Astrocyte of the spinal cord (primary cell): ENCODE results near the gene SLPI.

ENCODE experiments used
- DNase-seq: peaks from one replicate; pipeline ENCODE4 v3.0.0; 2011; ENCODE audit warnings: low read depth, low spot score
- H3K4me3 ChIP-seq: 2 replicates; pipeline ENCODE4 v1.5.1; 2011; ENCODE audit warnings: low read depth, mild to moderate bottlenecking, low read length, moderate library complexity
- CTCF ChIP-seq: IDR thresholded peaks from 2 replicates; pipeline ENCODE4 v1.5.1; 2012; ENCODE audit warnings: low read depth, mild to moderate bottlenecking, low read length, inconsistent platforms
- in situ Hi-C: cut with HindIII; loops from 2 replicates; pipeline ENCODE4 v1.10.0; 2017; ENCODE audit warnings: low sequenced_read_pairs

SLPI gene

GRCh38 chr20:45289942-45290676 lies 35.7 kb upstream of the SLPI start:
- TF ChIP-seq CTCF = no peak
- in situ Hi-C loops = no loop called here
- DNase-seq = no peak
- H3K4me3 ChIP-seq = no peak overlapping the region

DNA sequence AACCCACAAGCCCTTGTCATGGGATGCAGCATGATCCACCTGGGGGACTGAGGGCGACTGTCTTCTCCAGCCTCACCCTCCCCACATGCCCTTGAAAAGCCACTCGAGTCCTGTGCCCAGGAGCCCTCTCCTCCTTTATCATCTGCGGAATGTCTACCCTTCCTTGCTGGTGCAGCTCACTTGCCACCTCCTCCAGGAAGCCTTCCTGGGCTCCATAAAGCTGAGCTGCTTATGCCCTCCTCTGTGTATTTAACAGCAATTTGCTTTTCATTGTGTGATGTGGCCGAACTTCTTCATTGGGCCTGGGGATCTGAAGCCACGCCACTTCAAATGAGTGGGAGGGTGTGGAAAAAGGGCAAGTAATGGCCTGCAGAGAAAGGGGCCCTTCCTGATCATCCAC lies 34.5 kb upstream of the SLPI start:
- in situ Hi-C loops = no loop called here
- H3K4me3 ChIP-seq = no peak overlapping the region
- no peak for DNase-seq
- TF ChIP-seq CTCF = no peak

DNA sequence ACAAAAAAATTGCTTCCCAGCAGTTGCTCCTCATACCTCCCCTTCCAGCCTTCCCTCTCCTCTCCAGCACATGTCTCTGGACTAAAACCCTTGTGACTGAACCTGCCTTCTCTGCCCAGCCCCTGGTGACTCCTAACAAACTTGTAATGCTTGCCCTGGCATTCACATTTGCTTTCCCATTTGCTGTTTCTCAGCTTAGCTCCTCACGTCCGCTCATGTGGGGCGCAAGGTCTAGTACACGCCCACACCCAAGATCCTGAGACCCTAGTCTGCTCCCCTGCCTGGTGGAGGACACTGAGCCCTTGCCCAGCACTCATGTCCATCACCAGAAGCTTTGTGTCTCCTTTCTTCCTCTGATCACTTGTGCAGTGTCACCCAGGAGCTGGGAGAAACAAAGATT lies 34.0 kb upstream of the SLPI start:
- in situ Hi-C loops = no loop called here
- DNase-seq = no peak
- no peak overlapping the region for H3K4me3 ChIP-seq
- TF ChIP-seq CTCF = no peak

DNA sequence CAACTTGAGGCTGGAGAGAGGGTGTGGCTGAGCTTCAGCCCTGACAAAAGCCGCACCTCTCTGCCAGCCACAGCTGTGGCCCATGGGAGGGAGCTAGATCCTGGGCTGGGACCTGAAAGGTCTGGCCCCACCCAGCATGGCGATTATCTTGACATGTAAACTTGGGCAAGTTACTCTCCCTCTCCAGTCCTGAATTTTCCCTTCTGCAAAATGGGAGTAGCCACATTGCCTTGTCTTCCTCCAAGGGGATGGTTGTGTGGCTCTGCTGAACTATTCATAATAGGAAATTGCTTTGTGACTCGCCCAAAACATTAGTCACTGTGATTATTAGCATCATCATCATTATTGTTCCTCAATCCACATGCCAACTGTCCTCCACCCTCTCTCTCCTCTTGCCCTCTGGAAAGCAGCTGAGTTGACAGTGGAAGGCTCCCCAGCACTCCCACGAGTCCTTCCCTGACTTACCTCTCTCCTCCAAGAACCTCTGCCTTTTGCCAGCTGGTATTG lies 29.2 kb upstream of the SLPI start:
- no peak for TF ChIP-seq CTCF
- DNase-seq = no peak
- in situ Hi-C loops = no loop called here
- no peak overlapping the region for H3K4me3 ChIP-seq

GRCh38 chr20:45282700-45283550 lies 28.6 kb upstream of the SLPI start:
- TF ChIP-seq CTCF = no peak
- in situ Hi-C loops = no loop called here
- H3K4me3 ChIP-seq = no peak overlapping the region
- no peak for DNase-seq

GRCh38 chr20:45279992-45280391 lies 25.6 kb upstream of the SLPI start:
- TF ChIP-seq CTCF = no peak
- in situ Hi-C loops = no loop called here
- H3K4me3 ChIP-seq = no peak overlapping the region
- DNase-seq = no peak
